SJSA1 (cell line): Measurements from ENCODE around the gene ASPSCR1. TPM values are rescaled to one million over a fixed set of nuclear protein-coding genes. Genes with fewer than 3 reads are reported as not detected.
A peak's percentile ranks its signal among the peaks of the same experiment; 100 is the strongest.
"Not testable (repeated sequence)": the region's sequence is repeated elsewhere in the genome, so short reads cannot be mapped to it uniquely, and the experiment has no call there.

Experiments
- DNase-seq, 2 experiments: peaks; one replicate each; pipeline ENCODE4 v3.0.0-alpha.2; 2015 to 2020; ENCODE audit warnings: low spot score in 2 of 2, low read depth in 1 of 2
- H3K27ac ChIP-seq: fragments of 250-450 bp; sonication (Bioruptor Pico); 2 replicates; pipeline ENCODE4 v1.5.1; 2020; ENCODE audit warnings: mild to moderate bottlenecking, moderate library complexity
- H3K27me3 ChIP-seq: fragments of 250-450 bp; sonication (Bioruptor Pico); replicated peaks from 2 replicates; pipeline ENCODE4 v1.5.1; 2020; ENCODE audit warnings: mild to moderate bottlenecking, moderate library complexity
- H3K36me3 ChIP-seq: fragments of 250-450 bp; sonication (Bioruptor Pico); 2 replicates; pipeline ENCODE4 v1.5.1; 2020; ENCODE audit warnings: mild to moderate bottlenecking
- H3K4me1 ChIP-seq: fragments of 250-450 bp; sonication (Bioruptor Pico); replicated peaks from 2 replicates; pipeline ENCODE4 v1.6.1; 2021; ENCODE audit warnings: mild to moderate bottlenecking
- H3K4me3 ChIP-seq: fragments of 250-450 bp; sonication (Bioruptor Pico); 2 replicates; pipeline ENCODE4 v1.5.1; 2020; ENCODE audit warnings: mild to moderate bottlenecking
- H3K9me3 ChIP-seq: fragments of 250-450 bp; sonication (Bioruptor Pico); replicated peaks from 2 replicates; pipeline ENCODE4 v1.5.1; 2020; ENCODE audit warnings: mild to moderate bottlenecking
- total RNA-seq: library from RNA; depleted of rRNA; stranded (reverse); fragments of >200 nt; shearing (Covaris generic); gene quantifications from 2 replicates; pipeline ENCODE4 v1.2.3, GENCODE V29; 2014

ASPSCR1 gene
- total RNA-seq, 1 experiment from 2014 or later: 38.5 TPM

- Histone ChIP-seq H3K4me1 (peaks cover 13% of the 10 kb centered on the region), H3K4me3 (no peak overlapping the region)
These were observed 4.0 kb upstream of the ASPSCR1 start for GRCh38 chr17:81973432-81973831.

GRCh38 chr17:81976332-81977210 lies 858 bp upstream of the ASPSCR1 start:
- peaks cover 17% of the 10 kb centered on the region for H3K4me1 ChIP-seq
- H3K4me3 ChIP-seq: peak overlapping the region; percentile 98
- peaks cover 23% of the 10 kb centered on the region for H3K36me3 ChIP-seq
- DNase-seq: no peak
- H3K27me3 ChIP-seq: peaks cover 4% of the 10 kb centered on the region; the same call in 1 of the 2 replicates
- H3K27ac ChIP-seq: peak overlapping the region; percentile 94
- H3K9me3 ChIP-seq: no peaks in the 10 kb centered on the region

More at GRCh38 chr17:81973432-81973831, 4.0 kb upstream of the ASPSCR1 start:
- peaks cover 6% of the 10 kb centered on the region for H3K36me3 ChIP-seq
- peaks cover 14% of the 10 kb centered on the region; the same call in 1 of the 2 replicates for H3K27me3 ChIP-seq
- H3K9me3 ChIP-seq: no peaks in the 10 kb centered on the region
- no peak for DNase-seq
- H3K27ac ChIP-seq: no peak overlapping the region

- Histone ChIP-seq H3K27ac (no peak overlapping the region), H3K27me3 (no peaks in the 10 kb centered on the region; the same call in 1 of the 2 replicates)
These were observed 1.3 kb downstream of the ASPSCR1 start for GRCh38 chr17:81978524-81979298.

GRCh38 chr17:81980122-81980521 lies 2.7 kb downstream of the ASPSCR1 start:
- peaks cover 39% of the 10 kb centered on the region for H3K36me3 ChIP-seq
- H3K27me3 ChIP-seq: no peaks in the 10 kb centered on the region
- H3K9me3 ChIP-seq: no peaks in the 10 kb centered on the region
- no peak overlapping the region for H3K27ac ChIP-seq
- DNase-seq: no peak
- no peak overlapping the region for H3K4me3 ChIP-seq
- peaks cover 17% of the 10 kb centered on the region for H3K4me1 ChIP-seq

More at GRCh38 chr17:81978524-81979298, 1.3 kb downstream of the ASPSCR1 start:
- peak overlapping the region; percentile 98; the same call in 1 of the 2 replicates for H3K4me3 ChIP-seq
- H3K9me3 ChIP-seq: no peaks in the 10 kb centered on the region
- H3K36me3 ChIP-seq: peaks cover 28% of the 10 kb centered on the region
- peaks cover 17% of the 10 kb centered on the region for H3K4me1 ChIP-seq
- DNase-seq: no peak

GRCh38 chr17:81980707-81981343 lies 3.4 kb downstream of the ASPSCR1 start:
- Histone ChIP-seq H3K4me3 (no peak overlapping the region), H3K27me3 (no peaks in the 10 kb centered on the region), H3K9me3 (no peaks in the 10 kb centered on the region), H3K4me1 (peaks cover 17% of the 10 kb centered on the region), H3K36me3 (peaks cover 46% of the 10 kb centered on the region), H3K27ac (no peak overlapping the region)
- DNase-seq: no peak

- not testable (repeated sequence) for H3K27ac ChIP-seq, DNase-seq, H3K9me3 ChIP-seq, H3K27me3 ChIP-seq, H3K4me3 ChIP-seq
- Histone ChIP-seq H3K36me3 (peaks cover 51% of the 10 kb centered on the region), H3K4me1 (peaks cover 17% of the 10 kb centered on the region)
These were observed 4.1 kb downstream of the ASPSCR1 start for GRCh38 chr17:81981511-81981910.

- Histone ChIP-seq H3K9me3 (no peaks in the 10 kb centered on the region), H3K27ac (no peak overlapping the region), H3K4me1 (peaks cover 7% of the 10 kb centered on the region), H3K27me3 (no peaks in the 10 kb centered on the region), H3K4me3 (no peak overlapping the region), H3K36me3 (peaks cover 51% of the 10 kb centered on the region)
- no peak for DNase-seq
These were observed 5.7 kb downstream of the ASPSCR1 start for GRCh38 chr17:81983011-81983638.

- Histone ChIP-seq H3K27me3 (no peaks in the 10 kb centered on the region), H3K27ac (no peak overlapping the region), H3K9me3 (no peaks in the 10 kb centered on the region), H3K36me3 (peaks cover 51% of the 10 kb centered on the region), H3K4me3 (no peak overlapping the region), H3K4me1 (peaks cover under 1% of the 10 kb centered on the region; the same call in 1 of the 2 replicates)
- no peak for DNase-seq
These were observed 6.4 kb downstream of the ASPSCR1 start for GRCh38 chr17:81983639-81984373.

GRCh38 chr17:81984773-81985410 lies 7.5 kb downstream of the ASPSCR1 start:
- Histone ChIP-seq H3K4me1 (no peaks in the 10 kb centered on the region), H3K4me3 (no peak overlapping the region), H3K36me3 (peaks cover 51% of the 10 kb centered on the region), H3K9me3 (no peaks in the 10 kb centered on the region), H3K27ac (no peak overlapping the region), H3K27me3 (no peaks in the 10 kb centered on the region)
- DNase-seq: no peak

- no peaks in the 10 kb centered on the region for H3K4me1 ChIP-seq
- no peak overlapping the region for H3K4me3 ChIP-seq
- no peak for DNase-seq
- peaks cover 55% of the 10 kb centered on the region for H3K36me3 ChIP-seq
- peaks cover 5% of the 10 kb centered on the region; the same call in 1 of the 2 replicates for H3K9me3 ChIP-seq
- H3K27me3 ChIP-seq: no peaks in the 10 kb centered on the region
- H3K27ac ChIP-seq: no peak overlapping the region
These were observed 9.2 kb downstream of the ASPSCR1 start for GRCh38 chr17:81986606-81987005.

GRCh38 chr17:81987161-81987770 lies 9.8 kb downstream of the ASPSCR1 start:
- no peaks in the 10 kb centered on the region for H3K4me1 ChIP-seq
- H3K27me3 ChIP-seq: no peaks in the 10 kb centered on the region
- peaks cover 5% of the 10 kb centered on the region; the same call in 1 of the 2 replicates for H3K9me3 ChIP-seq
- H3K36me3 ChIP-seq: peaks cover 53% of the 10 kb centered on the region
- no peak overlapping the region for H3K27ac ChIP-seq
- H3K4me3 ChIP-seq: no peak overlapping the region
- DNase-seq: peak in 1 of 2 experiments; percentile 48
